NCI-H82 treated with DMSO at 0.1 percent for 48 hours (cell line): ENCODE results near the gene MED26.

ENCODE experiments used
- DNase-seq: peaks from one replicate; lab custom pipeline; 2025; ENCODE audit not compliant: unreplicated experiment; lab: John Stamatoyannopoulos, UW

The MED26 gene

GRCh38 chr19:16614941-16615340, 13.1 kb downstream of the MED26 start:
- no peak for DNase-seq

- no peak for DNase-seq
Observed at GRCh38 chr19:16613841-16614240, 14.2 kb downstream of the MED26 start.

GRCh38 chr19:16612636-16613035, 15.4 kb downstream of the MED26 start:
- DNase-seq: no peak

GRCh38 chr19:16611121-16611520, 16.9 kb downstream of the MED26 start:
- no peak for DNase-seq

- no peak for DNase-seq
Observed at GRCh38 chr19:16609511-16610200, 18.3 kb downstream of the MED26 start.

GRCh38 chr19:16608290-16608739, 19.7 kb downstream of the MED26 start:
- no peak for DNase-seq

- DNase-seq: no peak
Observed at GRCh38 chr19:16607819-16608218, 20.2 kb downstream of the MED26 start.

GRCh38 chr19:16605553-16605994, 22.4 kb downstream of the MED26 start:
- no peak for DNase-seq

GRCh38 chr19:16605115-16605514, 22.9 kb downstream of the MED26 start:
- DNase-seq: no peak

- no peak for DNase-seq
Observed at GRCh38 chr19:16604615-16605014, 23.4 kb downstream of the MED26 start.

- DNase-seq: no peak
Observed at GRCh38 chr19:16603090-16603489, 24.9 kb downstream of the MED26 start.

GRCh38 chr19:16601378-16602052, 26.5 kb downstream of the MED26 start:
- DNase-seq: no peak

- DNase-seq: no peak
Observed at GRCh38 chr19:16600824-16601223, 27.2 kb downstream of the MED26 start.

GRCh38 chr19:16599655-16600346, 28.2 kb downstream of the MED26 start:
- no peak for DNase-seq

- no peak for DNase-seq
Observed at GRCh38 chr19:16598848-16599247, 29.2 kb downstream of the MED26 start.

- no peak for DNase-seq
Observed at GRCh38 chr19:16596399-16596798, 31.6 kb downstream of the MED26 start.

GRCh38 chr19:16595097-16595496, 32.9 kb downstream of the MED26 start:
- no peak for DNase-seq

GRCh38 chr19:16594681-16595091, 33.3 kb downstream of the MED26 start:
- no peak for DNase-seq

- DNase-seq: no peak
Observed at GRCh38 chr19:16594131-16594586, 33.8 kb downstream of the MED26 start.

GRCh38 chr19:16593181-16593580, 34.8 kb downstream of the MED26 start:
- no peak for DNase-seq

GRCh38 chr19:16591803-16592556, 36.0 kb downstream of the MED26 start:
- no peak for DNase-seq
